C4-2B (cell line): Measurements from ENCODE around the gene VPS54.
"Not testable (repeated sequence)": the region's sequence is repeated elsewhere in the genome, so short reads cannot be mapped to it uniquely, and the experiment has no call there.

Source experiments
- H3K27ac ChIP-seq: fragments of 450-650 bp; 2 replicates; pipeline ENCODE4 v1.5.1; 2017
- ZFX ChIP-seq: fragments of 450-650 bp; IDR thresholded peaks from 2 replicates; pipeline ENCODE4 v1.6.1; 2017
- TF ChIP-seq, protein P1 (sequence below): fragments of 450-650 bp; conservative IDR thresholded peaks from 2 replicates; pipeline ENCODE4 v1.5.1; 2017; ENCODE audit warnings: mild to moderate bottlenecking

VPS54 gene

GRCh38 chr2:63849381-63850203 lies 169.6 kb downstream of the VPS54 start:
- no peak for TF ChIP-seq ZFX
- TF ChIP-seq, protein P1, sequence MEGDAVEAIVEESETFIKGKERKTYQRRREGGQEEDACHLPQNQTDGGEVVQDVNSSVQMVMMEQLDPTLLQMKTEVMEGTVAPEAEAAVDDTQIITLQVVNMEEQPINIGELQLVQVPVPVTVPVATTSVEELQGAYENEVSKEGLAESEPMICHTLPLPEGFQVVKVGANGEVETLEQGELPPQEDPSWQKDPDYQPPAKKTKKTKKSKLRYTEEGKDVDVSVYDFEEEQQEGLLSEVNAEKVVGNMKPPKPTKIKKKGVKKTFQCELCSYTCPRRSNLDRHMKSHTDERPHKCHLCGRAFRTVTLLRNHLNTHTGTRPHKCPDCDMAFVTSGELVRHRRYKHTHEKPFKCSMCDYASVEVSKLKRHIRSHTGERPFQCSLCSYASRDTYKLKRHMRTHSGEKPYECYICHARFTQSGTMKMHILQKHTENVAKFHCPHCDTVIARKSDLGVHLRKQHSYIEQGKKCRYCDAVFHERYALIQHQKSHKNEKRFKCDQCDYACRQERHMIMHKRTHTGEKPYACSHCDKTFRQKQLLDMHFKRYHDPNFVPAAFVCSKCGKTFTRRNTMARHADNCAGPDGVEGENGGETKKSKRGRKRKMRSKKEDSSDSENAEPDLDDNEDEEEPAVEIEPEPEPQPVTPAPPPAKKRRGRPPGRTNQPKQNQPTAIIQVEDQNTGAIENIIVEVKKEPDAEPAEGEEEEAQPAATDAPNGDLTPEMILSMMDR, result no peak
- H3K27ac ChIP-seq, result no peak overlapping the region

- not testable (repeated sequence) for H3K27ac ChIP-seq
These were observed 171.7 kb downstream of the VPS54 start for GRCh38 chr2:63847571-63847970.

GRCh38 chr2:63846487-63846886 lies 172.7 kb downstream of the VPS54 start:
- H3K27ac ChIP-seq, result no peak overlapping the region
- TF ChIP-seq, protein P1, result no peak
- TF ChIP-seq ZFX, result no peak

- no peak overlapping the region for H3K27ac ChIP-seq
- no peak for TF ChIP-seq ZFX
- TF ChIP-seq, protein P1, result no peak
These were observed 173.4 kb downstream of the VPS54 start for GRCh38 chr2:63845866-63846265.

DNA sequence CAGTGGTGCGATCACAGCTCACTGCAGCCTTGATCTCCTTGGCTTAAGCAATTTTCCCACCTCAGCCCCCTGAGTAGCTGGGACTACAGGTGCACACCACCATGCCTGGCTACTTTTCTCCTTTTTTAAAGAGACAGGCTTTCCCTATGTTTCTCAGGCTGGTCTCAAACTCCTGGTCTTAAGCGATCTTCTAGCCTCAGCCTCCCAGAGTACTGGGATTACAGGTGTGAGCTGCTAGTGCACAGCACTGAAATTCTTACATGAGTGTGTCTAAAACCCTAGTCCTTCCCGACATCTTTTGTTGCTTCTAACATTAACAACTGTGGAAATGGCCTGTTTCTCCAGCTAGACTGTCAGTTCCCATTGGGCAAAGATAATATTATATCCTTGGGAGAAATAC lies 174.6 kb downstream of the VPS54 start:
- no peak for TF ChIP-seq ZFX
- H3K27ac ChIP-seq, result no peak overlapping the region

- H3K27ac ChIP-seq, result no peak overlapping the region
These were observed 175.4 kb downstream of the VPS54 start for GRCh38 chr2:63843791-63844190.

DNA sequence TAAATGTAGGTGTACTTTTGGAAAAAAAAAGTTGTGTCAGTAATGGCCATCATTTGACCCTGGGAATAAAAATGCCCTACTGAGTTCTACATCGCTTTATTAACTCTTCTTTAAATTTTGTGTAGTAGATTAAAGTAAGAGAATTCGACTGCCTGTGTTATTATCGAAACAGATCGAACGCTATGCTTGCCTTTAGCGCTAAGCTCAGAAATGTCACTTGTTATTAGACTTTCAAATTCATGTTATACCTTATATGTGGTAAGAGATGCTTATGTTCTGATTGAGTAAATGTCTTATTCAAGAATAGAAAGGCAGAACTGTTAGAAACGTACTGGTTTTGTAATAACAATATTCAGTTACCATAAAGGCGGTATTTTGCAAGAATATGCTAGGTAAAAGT lies 176.1 kb downstream of the VPS54 start:
- no peak overlapping the region for H3K27ac ChIP-seq

More at GRCh38 chr2:63843791-63844190, 175.4 kb downstream of the VPS54 start:
- no peak for TF ChIP-seq ZFX
- TF ChIP-seq, protein P1, result no peak

DNA sequence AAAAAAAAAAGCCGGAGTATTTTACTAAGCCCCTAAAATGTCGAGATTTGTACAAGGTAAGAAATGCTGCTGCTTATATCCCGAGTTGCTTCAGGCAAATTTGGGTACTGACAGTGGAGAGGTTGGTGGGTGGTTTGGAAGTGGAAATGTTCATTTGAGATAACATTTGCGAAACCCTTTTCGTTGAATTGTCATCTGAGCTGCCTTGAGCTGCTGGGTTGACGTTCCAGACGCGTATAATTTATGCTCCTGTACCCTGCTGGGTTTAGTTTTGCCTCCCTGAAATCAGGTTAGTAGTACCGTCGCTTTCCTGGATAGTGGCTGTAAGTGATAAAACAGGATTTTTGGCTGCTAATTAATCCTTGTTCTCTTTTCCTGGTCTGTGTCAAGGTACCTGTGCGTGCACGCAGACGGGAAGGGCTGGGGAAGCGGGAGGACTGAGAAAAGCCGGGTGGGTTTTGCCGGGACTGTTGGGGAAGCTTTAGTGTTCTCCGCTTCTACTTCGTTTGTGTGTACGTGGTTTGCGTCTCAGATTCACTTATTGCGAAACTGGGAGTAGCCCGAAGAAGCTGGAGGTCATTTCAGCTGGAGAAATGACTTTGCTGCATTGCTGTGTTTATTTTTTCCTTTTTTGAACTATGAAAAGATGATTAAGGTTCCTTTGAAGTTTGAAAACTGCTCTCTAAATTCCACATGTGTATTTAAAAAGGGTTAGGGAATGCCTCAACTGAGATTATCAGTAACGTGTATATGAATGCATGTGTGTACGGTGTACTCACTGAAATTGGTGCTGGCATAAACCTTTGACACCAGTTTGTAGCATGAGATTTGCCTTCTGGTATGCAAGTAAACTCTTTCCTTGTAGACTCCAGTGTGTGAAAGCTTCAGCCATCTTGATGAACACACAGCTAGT lies 176.8 kb downstream of the VPS54 start:
- H3K27ac ChIP-seq, result peak overlapping the region; percentile 52; the same call in 1 of the 2 replicates
- TF ChIP-seq, protein P1, result no peak
- TF ChIP-seq ZFX, result no peak

More for the DNA sequence above, 176.1 kb downstream of the VPS54 start:
- no peak for TF ChIP-seq ZFX
- TF ChIP-seq, protein P1, result no peak
